GM12892 (cell line): ENCODE data around the gene ANK2.

ENCODE experiments used
- DNase-seq: peaks from one replicate; pipeline ENCODE4 v3.0.0; 2011; ENCODE audit not compliant: insufficient read length
- FAIRE-seq: peaks from 2 replicates; lab custom pipeline; 2011; peaks lifted over from hg19 to GRCh38; lab: Jason Lieb, UNC
- POLR2A ChIP-seq: IDR thresholded peaks from 2 replicates; pipeline ENCODE4 v1.6.1; 2011; ENCODE audit warnings: low read depth, low read length, control low read depth
- POLR2AphosphoS5 ChIP-seq: IDR thresholded peaks from 2 replicates; pipeline ENCODE4 v1.6.1; 2011; ENCODE audit warnings: low read depth, low read length, control low read depth
- TAF1 ChIP-seq: IDR thresholded peaks from 2 replicates; pipeline ENCODE4 v1.6.1; 2011; ENCODE audit warnings: low read depth, mild to moderate bottlenecking, control low read depth, low read length, borderline replicate concordance

ANK2 gene

GRCh38 chr4:113020966-113021365 is 28.5 kb upstream of the ANK2 start:
- no peak for TF ChIP-seq TAF1
- TF ChIP-seq POLR2AphosphoS5: no peak
- DNase-seq: no peak
- no peak for FAIRE-seq

GRCh38 chr4:113024388-113024787 is 25.1 kb upstream of the ANK2 start:
- no peak for FAIRE-seq

GRCh38 chr4:113025416-113025815 is 24.0 kb upstream of the ANK2 start:
- FAIRE-seq: no peak
- DNase-seq: no peak
- TF ChIP-seq POLR2A (no peak), TAF1 (no peak), POLR2AphosphoS5 (no peak)

More at GRCh38 chr4:113024388-113024787, 25.1 kb upstream of the ANK2 start:
- DNase-seq: no peak
- TF ChIP-seq POLR2AphosphoS5: no peak
- TF ChIP-seq POLR2A: no peak
- TF ChIP-seq TAF1: no peak

- no peak for DNase-seq
- no peak for FAIRE-seq
- no peak for TF ChIP-seq POLR2A
- no peak for TF ChIP-seq TAF1
- no peak for TF ChIP-seq POLR2AphosphoS5
These were observed 22.9 kb upstream of the ANK2 start for GRCh38 chr4:113026556-113026955.

GRCh38 chr4:113028074-113028473 is 21.4 kb upstream of the ANK2 start:
- DNase-seq (no peak), FAIRE-seq (peak; percentile 42)
- TF ChIP-seq POLR2AphosphoS5: no peak
- no peak for TF ChIP-seq POLR2A
- no peak for TF ChIP-seq TAF1

GRCh38 chr4:113031212-113031611 is 18.2 kb upstream of the ANK2 start:
- TF ChIP-seq POLR2A (no peak), TAF1 (no peak), POLR2AphosphoS5 (no peak)
- DNase-seq (no peak), FAIRE-seq (no peak)

GRCh38 chr4:113040793-113041192 is 8.7 kb upstream of the ANK2 start:
- DNase-seq (no peak), FAIRE-seq (peak; percentile 57)
- TF ChIP-seq TAF1: no peak

- FAIRE-seq: no peak
- no peak for DNase-seq
- TF ChIP-seq TAF1 (no peak), POLR2A (no peak), POLR2AphosphoS5 (no peak)
These were observed 7.0 kb upstream of the ANK2 start for GRCh38 chr4:113042502-113042901.

GRCh38 chr4:113043591-113043990 is 5.9 kb upstream of the ANK2 start:
- DNase-seq: no peak
- TF ChIP-seq TAF1: no peak
- no peak for TF ChIP-seq POLR2AphosphoS5
- no peak for TF ChIP-seq POLR2A
- no peak for FAIRE-seq

GRCh38 chr4:113050371-113050755 is 910 bp downstream of the ANK2 start:
- FAIRE-seq: no peak
- TF ChIP-seq POLR2AphosphoS5: no peak
- no peak for TF ChIP-seq POLR2A
- no peak for TF ChIP-seq TAF1
- no peak for DNase-seq

GRCh38 chr4:113050837-113051236 is 1.4 kb downstream of the ANK2 start:
- TF ChIP-seq TAF1 (no peak), POLR2AphosphoS5 (no peak), POLR2A (no peak)
- FAIRE-seq: no peak

GRCh38 chr4:113051361-113051760 is 1.9 kb downstream of the ANK2 start:
- DNase-seq (no peak), FAIRE-seq (no peak)
- TF ChIP-seq POLR2A: no peak
- TF ChIP-seq POLR2AphosphoS5: no peak
- no peak for TF ChIP-seq TAF1

More at GRCh38 chr4:113050837-113051236, 1.4 kb downstream of the ANK2 start:
- no peak for DNase-seq

- TF ChIP-seq POLR2A (no peak), TAF1 (no peak), POLR2AphosphoS5 (no peak)
- FAIRE-seq (no peak), DNase-seq (no peak)
These were observed 3.0 kb downstream of the ANK2 start for GRCh38 chr4:113052379-113052951.
